H4 (cell line): ENCODE results near the gene PEX7. TPM values are rescaled to one million over a fixed set of nuclear protein-coding genes. Genes with fewer than 3 reads are reported as not detected.
"Not testable (repeated sequence)": the region's sequence is repeated elsewhere in the genome, so short reads cannot be mapped to it uniquely, and the experiment has no call there.

Experiments
- DNase-seq: peaks from one replicate; pipeline ENCODE4 v3.0.0-alpha.2; 2015; ENCODE audit warnings: low spot score
- total RNA-seq: library from RNA; depleted of rRNA; stranded (reverse); fragments of >200 nt; shearing (Covaris generic); gene quantifications from 2 replicates; pipeline ENCODE4 v1.2.3, GENCODE V29; 2014

The PEX7 gene
- total RNA-seq, 1 experiment from 2014 or later, result 8.2 TPM

GRCh38 chr6:136840276-136841001 is 18.0 kb downstream of the PEX7 start:
- no peak for DNase-seq

GRCh38 chr6:136843210-136843609 is 20.8 kb downstream of the PEX7 start:
- DNase-seq, result no peak

GRCh38 chr6:136846046-136846445 is 23.7 kb downstream of the PEX7 start:
- peak; percentile 16 for DNase-seq

- not testable (repeated sequence) for DNase-seq
Observed at GRCh38 chr6:136846477-136846876, 24.1 kb downstream of the PEX7 start.

GRCh38 chr6:136849979-136850563 is 27.7 kb downstream of the PEX7 start:
- not testable (repeated sequence) for DNase-seq

- no peak for DNase-seq
Observed at GRCh38 chr6:136859430-136859829, 37.0 kb downstream of the PEX7 start.

GRCh38 chr6:136860043-136860442 is 37.7 kb downstream of the PEX7 start:
- DNase-seq, result no peak

GRCh38 chr6:136862662-136863061 is 40.3 kb downstream of the PEX7 start:
- no peak for DNase-seq

- no peak for DNase-seq
Observed at GRCh38 chr6:136863752-136864151, 41.4 kb downstream of the PEX7 start.

GRCh38 chr6:136864676-136865075 is 42.3 kb downstream of the PEX7 start:
- DNase-seq, result no peak

- no peak for DNase-seq
Observed at GRCh38 chr6:136866872-136867416, 44.6 kb downstream of the PEX7 start.

GRCh38 chr6:136869451-136869850 is 47.1 kb downstream of the PEX7 start:
- no peak for DNase-seq

GRCh38 chr6:136873748-136874147 is 51.4 kb downstream of the PEX7 start:
- DNase-seq, result no peak

GRCh38 chr6:136876469-136876868 is 54.1 kb downstream of the PEX7 start:
- DNase-seq, result not testable (repeated sequence)

GRCh38 chr6:136880748-136881460 is 58.5 kb downstream of the PEX7 start:
- no peak for DNase-seq

- DNase-seq, result no peak
Observed at GRCh38 chr6:136886091-136886490, 63.7 kb downstream of the PEX7 start.

GRCh38 chr6:136887953-136888352 is 65.6 kb downstream of the PEX7 start:
- DNase-seq, result no peak

GRCh38 chr6:136889271-136890193 is 67.1 kb downstream of the PEX7 start:
- DNase-seq, result no peak

- no peak for DNase-seq
Observed at GRCh38 chr6:136890194-136890839, 67.9 kb downstream of the PEX7 start.

GRCh38 chr6:136890986-136891385 is 68.6 kb downstream of the PEX7 start:
- no peak for DNase-seq

- DNase-seq, result no peak
Observed at GRCh38 chr6:136893187-136893586, 70.8 kb downstream of the PEX7 start.
